Measurements from ENCODE around the gene PHACTR2. TPM values are rescaled to one million over a fixed set of nuclear protein-coding genes. Genes with fewer than 3 reads are reported as not detected.

Gene PHACTR2
- total RNA-seq = 52.9 TPM in 2 replicates

GRCh38 chr6:143677891-143678791, at the start of gene PHACTR2:
Gene PHACTR2 (plus strand): TSS chr6:143677965. CDS start chr6:143678164, 199 bp downstream.

GRCh38 chr6:143842902-143843676, 165.3 kb downstream of the PHACTR2 start, which contains the start of gene LTV1:
Gene LTV1 (plus strand): TSS chr6:143843338. CDS start chr6:143843478, 140 bp downstream.

GRCh38 chr6:143864234-143864633, 186.5 kb downstream of the PHACTR2 start, which contains the start of gene ZC2HC1B:
Gene ZC2HC1B (plus strand): TSS chr6:143864474. CDS start chr6:143864540, 66 bp downstream.

Other genes with a start within 250 kb of the PHACTR2 start
- 4.1 and 12.1 TPM in 2 replicates for gene ADAT2, start 227.3 kb upstream of the PHACTR2 start, total RNA-seq
- 25.9 and 28.1 TPM in 2 replicates for gene PEX3, start 227.2 kb upstream of the PHACTR2 start, total RNA-seq
- 64.7 and 131 TPM in 2 replicates for gene FUCA2, start 166.2 kb upstream of the PHACTR2 start, total RNA-seq
- 11.9 and 14.8 TPM in 2 replicates for gene LTV1, start 165.4 kb downstream of the PHACTR2 start, total RNA-seq
- not detected in 2 replicates for gene ZC2HC1B, start 186.5 kb downstream of the PHACTR2 start, total RNA-seq